Activated CD4-positive, alpha-beta T cell treated with anti-CD3 and anti-CD28 coated beads, Interleukin-2, Interleukin-4, amounts not matched to agents 100 ng/mL and 50 ng/mL, durations not matched to agents 16 hours and 8 hours (primary cell): ENCODE results near the gene CATSPERB.
"Not testable (repeated sequence)": the region's sequence is repeated elsewhere in the genome, so short reads cannot be mapped to it uniquely, and the experiment has no call there.

Source experiments
- DNase-seq: peaks from one replicate; pipeline ENCODE4 v3.0.0-alpha.2; 2020; ENCODE audit warnings: low spot score

The CATSPERB gene, protein sequence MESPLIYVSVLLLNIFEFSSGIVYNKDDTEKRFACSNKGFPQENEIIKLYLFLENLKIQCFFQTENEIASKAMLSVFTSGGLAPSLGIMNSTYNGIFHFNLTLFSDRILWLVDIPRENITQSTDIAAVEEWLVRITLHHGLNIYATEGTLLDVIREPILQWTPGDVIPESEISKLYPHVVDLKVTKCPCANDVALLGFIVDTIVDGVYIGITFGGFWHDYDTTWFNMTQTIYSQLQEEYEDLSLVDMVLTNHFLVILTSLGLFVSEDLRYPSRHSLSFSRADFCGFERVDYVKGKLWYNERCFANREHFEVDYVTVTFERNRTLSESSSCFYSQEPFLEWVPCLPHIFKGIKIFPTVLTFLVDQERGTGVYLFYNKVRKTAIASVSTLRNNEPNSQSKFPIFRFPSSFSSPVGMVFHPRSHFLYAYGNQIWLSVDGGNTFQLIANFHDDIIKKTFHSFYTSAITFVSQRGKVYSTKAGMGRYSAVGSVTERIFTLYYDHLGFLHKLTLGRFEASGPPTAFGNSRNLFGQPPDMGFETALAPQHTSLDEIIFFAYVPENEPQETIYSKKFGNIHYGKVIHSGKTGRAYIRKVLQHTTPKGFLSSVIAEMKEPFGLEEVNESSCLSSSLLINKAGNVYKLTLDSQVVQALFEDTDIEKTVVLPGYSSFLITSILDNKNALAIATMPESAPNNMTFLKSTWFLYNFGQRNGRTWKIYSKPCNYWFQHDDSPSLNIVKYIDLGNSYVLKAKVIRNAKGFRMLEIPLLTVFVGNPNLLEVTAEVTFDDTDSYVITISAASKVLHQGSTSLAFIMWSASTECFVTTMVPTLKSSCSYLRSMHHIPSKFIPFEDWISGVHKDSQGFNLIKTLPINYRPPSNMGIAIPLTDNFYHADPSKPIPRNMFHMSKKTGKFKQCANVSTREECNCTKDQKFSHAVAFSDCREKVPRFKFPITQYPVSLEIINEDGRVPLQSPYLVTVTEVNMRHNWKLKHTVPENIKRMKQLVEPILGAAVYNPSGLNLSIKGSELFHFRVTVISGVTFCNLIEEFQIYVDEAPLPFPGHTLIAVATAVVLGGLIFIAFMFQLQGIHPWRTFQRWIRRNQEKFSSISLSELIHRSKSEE

DNA sequence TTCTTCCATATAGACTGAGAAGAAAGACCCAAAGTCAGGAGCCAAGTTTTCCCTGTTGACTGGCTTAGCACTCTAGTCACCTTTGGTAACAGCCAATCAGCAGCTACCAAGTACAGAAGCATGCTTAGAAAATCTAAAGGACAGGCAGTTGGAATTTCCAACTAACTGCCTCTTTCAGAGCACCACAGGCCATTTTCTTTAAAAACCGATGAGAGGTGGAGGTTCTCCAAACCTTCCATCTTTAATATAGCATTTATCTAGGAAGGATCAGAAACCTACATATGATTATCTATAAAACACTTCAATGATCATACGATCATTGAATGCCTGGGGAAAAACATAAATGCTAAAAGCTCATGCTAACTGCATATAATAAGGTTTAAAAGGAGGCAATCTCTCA, at the start of gene CATSPERB:
TSS of gene CATSPERB (minus strand) at position 101 of the 400 bp plus-strand sequence. CDS start 2,607 bp downstream, outside the sequence.
- DNase-seq, result no peak

DNA sequence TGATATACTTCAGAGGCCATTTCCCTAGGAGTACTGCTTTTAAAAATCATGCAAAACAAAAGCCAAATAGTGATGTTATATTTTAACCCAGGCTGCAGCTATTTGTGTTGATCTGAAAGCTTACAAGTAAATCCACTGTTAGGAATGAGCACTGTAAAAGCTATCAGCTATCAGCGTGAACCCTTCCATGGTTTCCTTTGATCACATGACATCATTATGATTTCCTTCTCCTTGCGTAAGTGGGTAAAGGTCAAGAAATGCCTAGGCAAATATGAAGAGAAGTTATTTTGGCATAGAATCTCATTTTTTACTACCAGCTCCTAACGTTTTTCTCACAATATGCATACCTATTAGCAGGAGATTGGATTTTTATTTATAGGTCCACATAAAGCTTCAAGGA, 48.6 kb upstream of the CATSPERB start:
- DNase-seq, result no peak

DNA sequence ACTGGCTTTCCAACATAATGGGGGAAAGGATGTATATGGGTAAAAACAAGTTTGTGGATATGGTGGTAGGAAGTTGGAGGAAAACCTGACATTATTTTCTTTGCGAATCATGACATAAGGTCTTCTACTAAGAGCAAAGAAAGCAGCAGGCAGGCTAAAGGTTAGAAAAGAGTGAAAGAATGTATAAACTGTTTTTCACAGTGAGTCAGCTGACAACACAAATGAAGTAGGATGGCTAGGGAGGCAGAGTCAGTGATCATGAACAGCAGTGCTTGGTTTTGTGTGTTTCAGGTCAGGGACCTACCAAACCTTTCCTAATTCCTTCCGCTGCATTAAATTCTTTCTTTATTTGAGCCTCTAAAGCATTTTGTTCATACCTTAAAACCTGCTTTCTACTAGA, 46.3 kb upstream of the CATSPERB start:
- no peak for DNase-seq

DNA sequence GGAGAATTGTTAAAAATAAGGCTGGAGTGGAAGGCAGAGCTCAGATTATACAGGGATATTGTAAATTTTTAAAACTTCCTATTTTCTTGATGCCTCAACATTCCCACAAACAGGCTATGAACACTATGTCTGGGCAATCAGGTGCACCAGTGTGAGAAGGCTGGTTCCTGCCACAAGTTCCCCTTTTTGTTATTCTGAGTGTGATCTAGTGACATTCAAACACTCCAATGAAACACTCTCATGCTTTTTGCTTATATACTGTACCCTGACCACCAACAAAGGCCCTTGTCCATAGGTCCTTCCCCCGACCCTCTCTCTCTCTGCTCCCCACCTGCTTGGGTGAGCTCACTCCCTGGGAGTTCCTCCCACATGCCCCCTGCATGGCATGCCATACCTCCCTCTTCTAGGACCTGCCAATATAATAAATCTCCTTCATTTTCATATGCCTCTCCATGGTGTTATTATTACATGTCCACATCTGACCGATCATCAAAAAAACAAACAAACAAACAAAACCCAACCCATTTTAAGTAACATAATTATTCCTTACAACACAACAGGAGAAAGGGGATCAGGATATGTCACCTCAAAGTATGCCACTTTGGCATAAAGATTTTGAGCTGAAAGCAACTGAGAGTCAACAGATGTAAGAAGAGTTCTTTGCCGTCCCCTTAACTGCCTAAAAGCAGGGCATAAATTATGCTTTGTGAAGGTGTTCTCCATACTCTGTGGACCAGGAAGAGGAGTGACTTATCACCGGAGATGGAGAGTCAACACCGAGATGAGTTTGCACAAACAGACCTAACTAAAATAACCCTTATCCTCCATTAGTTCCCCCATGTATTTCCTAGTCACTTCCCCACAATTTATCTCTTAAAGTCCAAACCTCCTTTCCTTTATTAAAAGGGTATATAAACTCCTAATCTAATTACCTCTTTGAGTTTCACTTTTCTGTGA, 42.5 kb upstream of the CATSPERB start:
- DNase-seq, result no peak

DNA sequence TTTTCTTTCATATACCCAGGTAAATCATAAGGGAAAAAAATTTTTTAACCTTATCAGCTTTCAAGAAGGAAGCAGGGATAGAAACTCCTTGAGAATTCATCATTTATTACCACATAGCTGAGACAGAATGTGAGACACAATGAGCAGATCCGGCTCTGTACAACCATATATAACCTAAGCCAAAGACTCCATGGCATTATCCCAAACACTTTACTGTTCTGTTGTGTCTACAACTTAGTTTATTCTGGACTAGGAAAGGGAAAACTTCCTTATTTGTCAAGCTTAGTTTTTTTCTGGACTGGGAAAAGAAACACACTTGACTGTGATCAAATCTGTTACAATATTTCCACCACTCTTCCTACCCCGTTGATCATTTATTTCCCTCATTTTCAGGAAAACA, 38.3 kb upstream of the CATSPERB start:
- DNase-seq, result no peak

DNA sequence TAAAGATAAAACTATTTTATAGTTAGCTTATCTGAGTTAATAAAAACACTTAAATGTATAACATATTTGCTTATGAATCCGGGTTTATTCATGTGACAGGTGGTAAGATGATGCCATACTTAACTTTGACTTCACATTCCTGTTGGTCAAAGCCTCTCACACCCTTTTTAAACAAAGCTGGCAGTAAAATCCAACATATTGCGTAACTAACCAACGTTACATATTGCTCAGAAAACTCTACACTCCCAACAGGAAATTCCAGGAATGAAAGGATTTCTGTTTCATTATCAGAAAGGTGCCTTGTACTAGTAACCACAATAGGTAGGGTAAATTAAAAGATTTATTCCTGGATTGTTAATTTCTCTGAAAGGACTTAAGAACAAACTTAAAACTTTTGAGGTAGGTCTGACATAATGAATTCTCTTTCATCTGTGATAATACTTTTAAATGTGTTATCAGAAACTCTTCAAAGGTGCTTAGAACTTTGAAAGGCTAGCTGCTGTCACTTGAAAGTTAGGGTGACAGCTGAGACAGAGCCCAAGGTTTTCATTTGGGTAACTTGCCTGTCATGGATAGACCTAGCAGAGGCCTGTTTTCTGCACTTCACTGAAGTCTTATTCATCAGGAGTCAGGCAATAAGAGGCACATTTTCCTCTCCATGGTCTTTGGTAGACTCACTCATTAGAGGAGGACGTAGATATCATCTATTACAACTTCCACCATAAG, 23.8 kb upstream of the CATSPERB start:
- DNase-seq, result no peak

DNA sequence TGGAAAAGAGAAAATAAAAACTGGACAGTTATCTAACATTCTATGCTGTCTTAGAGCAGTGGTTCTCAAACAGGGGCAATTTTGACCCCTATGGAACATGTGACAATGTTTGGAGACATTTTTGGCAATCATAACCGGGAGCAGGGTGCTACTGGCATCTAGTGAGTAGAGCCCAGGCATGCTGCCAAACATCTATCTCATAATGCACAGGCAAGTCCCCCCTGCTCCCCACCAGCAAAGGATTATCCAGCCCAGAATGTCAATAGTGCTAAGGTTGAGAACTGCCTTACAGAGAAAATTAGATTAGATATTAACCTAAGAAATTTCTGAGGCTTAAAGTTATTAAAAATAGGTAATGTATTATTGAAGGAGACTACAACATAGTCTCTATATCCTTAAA, 22.9 kb upstream of the CATSPERB start:
- no peak for DNase-seq

DNA sequence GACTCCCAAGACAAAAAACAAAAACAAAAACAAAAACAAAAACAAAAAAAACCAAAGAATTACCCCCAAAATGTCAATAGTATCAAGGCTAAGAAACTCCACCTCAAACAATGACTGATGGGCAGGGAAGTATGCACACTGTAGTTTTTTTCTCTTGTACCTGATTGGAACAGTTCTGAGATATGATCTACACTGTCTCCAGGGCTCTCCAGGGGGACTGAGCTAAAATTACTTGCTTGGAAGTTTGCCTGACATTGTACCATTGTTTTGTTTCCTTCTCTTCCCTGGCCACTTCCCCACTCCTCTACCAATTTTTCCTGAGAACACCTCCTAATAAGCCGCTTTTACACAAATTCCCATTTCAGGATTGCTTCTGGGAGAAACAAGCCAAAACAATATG, 22.3 kb upstream of the CATSPERB start:
- no peak for DNase-seq

DNA sequence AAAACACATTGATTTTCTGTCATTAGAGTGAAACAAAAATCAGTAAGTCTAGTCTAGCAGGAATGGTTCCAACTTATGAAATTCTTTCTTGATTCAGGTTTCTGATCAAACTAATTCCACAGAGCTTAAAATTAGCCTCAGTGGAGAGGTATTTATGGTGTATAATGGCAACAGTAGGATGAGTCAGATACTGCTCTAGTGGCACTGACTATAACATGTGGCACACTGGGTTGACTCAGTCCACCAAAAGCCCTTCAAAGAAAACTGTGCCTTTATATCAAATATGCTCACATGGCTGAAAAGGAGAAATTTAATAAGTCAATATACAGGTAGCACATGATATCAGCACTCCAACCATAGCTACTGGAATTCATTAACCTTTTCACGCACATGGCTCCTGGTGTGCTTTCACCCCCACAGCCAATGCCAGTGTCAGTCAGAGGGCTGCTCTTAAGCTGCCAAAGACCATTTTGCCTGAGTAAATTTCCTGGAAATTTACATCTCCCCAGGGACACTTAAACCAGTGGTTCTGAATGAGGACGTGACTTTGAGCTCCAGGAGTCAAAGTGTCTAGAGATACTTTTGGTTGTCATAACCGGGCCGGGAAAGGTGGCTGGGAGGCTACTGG, 21.7 kb upstream of the CATSPERB start:
- no peak for DNase-seq

DNA sequence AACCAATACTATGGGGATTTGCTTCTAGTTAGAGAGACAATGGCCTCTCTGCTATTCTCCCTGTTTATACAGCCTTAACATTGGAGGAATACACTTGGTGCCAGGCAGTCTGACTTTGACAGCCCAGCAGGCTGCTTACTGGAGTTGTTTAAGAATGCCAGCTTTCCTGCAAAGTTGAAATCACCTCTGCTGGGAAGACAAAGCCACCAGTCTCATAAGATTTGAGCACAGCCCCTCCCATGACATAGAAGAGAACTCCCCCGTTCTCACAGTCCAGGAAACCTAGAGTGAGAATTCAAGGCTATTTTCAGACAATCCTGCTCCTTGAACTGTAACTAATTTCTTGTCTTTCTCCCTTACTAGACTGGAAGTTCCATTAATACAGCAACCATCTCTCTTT, 21.1 kb upstream of the CATSPERB start:
- no peak for DNase-seq

DNA sequence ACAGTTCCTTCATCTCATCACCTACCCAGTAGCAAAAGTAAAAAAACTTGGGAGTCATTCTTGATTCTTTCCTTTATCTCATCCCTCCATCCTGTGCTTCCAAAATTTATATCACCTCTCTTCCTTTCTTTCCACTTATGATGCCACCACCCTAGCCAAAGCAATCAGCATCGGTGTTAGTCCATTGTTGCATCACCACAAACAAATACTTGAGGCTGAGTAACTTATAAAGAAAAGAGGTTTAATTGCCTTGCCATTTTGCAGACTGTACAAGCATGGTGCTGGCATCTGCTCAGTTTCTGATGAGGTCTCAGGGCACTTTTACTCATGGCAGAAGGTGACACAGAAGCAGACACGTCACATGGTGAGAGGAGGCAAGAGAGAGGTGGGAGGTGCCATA, 19.8 kb upstream of the CATSPERB start:
- DNase-seq, result no peak

DNA sequence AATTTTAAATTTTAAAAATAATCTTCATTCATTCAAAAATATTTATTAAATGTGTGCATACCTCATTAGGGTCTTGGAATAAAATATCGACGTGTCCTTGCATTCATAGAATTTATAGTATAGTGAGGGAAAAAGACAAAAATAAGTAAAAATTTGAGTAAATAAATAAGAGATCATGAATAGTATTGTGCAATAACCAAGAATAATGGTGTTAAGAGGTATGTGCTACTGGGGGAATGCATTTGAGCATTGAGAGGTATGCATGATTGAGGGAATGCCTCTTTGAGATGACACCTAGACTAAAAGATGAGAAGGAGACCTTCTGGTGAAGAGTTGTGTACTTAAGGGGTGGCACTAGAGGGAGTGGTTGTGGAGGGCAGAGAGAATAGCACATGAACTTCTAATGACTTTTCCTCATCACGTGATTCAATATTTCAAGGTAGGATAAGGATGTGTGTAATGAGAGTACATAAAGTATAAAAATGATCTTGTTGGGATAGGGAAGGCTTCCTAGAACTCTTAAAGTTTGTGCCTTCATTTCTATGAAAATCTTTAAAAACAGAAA, 18.8 kb upstream of the CATSPERB start:
- DNase-seq, result no peak

DNA sequence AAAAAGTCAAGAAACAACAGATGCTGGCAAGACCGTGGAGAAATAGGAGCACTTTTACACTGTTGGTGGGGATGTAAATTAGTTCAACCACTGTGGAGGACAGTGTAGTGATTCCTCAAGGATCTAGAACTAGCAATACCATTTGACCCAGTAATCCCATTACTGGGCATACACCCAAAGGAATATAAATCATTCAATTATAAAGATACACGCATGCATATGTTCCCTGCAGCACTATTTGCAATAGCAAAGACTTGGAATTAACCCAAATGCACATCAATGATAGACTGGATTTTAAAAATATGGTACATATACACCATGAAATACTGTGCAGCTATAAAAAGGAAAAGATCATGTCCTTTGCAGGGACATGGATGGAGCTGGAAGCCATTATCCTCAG, 18.0 kb upstream of the CATSPERB start:
- no peak for DNase-seq

DNA sequence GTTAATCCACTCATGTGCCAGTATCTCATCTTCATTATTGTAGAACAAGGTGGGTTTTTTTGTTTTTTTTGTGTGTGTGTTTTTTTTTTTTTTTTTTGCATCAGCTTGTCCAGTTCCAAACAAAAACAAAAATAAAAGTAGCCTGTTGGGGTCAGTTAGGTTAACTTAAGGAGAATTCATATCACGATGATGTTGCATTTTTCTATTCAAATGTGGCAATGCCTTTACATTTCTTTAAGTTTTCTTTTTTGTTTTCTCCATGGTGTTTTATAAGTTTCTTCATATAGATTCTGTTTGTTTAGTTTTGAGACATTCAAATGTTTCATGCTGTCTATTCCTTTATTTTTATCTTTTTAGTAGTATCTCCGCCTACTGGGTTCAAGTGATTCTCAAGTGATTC, 16.2 kb upstream of the CATSPERB start:
- no peak for DNase-seq

DNA sequence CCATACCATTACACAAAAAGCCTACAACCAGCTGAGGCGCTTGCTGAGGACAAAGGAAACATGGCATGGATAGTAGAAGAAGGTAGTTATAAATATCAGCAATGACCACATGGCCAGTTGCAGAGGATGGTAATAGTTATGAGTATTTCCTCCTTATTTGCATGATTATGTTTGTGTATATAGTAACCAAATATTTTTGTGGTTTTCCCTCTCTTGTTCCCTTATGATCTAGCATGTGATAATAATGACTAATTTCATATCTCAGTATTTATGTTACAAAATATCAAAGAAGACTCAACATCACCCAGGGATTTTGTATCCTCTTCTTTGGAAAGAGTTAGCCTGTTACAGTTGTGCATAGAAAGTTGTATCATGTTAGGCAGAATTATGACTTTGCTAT, 13.5 kb upstream of the CATSPERB start:
- no peak for DNase-seq

DNA sequence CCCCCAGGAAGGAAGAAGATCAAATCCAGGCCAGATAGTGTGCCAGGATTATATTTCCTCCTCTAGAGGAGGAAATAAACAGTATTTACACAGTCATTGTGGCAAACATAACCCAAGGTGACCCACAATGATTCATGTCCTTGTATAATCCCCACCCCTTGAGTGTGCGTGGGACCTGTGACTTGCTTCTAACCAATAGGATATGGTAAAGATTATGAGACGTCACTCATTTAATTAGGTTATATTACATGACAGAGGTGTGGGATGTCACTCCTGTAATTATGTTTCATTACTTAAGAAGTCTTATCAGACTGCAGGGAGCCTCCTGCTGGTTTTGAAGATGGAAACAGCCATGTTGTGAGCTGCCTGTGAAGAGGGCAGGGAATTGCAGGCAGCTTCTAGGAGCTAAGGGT, 12.2 kb upstream of the CATSPERB start:
- no peak for DNase-seq

DNA sequence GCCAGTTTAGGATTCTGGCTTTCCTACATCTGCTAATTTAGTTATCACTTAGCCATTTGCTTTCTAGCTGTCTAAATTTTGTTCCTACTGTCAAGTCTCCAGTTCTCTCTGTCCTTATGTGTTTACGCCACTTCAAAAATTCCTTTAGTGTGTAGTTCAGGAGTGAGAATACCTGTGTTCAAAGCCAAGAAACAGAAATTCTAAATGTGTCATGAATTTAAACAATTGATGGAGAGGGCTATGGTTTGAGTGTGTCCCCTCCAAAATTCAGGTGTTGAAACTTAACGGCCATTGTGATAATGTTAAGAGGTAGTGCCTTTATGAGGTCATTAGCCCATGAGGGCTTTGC, 11.4 kb upstream of the CATSPERB start:
- no peak for DNase-seq

DNA sequence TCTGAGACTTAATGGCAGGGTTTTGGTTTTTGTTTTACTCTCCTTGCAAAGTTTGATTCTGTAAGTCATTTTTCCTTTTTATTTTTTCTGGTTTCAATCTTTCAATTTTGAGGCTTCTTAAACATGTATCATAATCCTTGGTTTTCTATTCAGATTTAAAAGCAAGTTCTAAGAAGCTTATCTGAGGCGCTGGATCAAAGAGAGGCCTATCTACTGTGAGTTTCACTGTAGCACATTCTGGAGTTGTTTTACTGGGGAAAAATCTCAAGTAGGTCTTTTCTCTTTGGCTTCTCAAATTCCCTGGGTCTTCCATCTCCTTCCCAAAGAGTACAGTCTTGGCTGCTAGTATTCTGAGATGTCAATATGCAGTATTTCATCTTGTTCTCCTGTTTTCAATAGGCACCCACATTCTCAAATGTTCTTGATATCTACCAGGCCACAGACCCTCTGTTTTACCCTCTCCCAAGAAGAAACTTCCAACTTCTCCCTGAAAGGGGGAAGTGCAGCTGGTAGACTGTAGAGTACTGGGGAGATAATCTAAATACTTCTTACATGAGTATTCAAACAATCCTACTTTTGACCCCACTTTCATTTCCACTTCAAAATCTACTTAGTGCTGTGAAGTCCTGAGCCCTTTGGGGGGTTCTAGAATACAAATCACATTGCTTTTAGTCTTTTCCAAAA, 10.9 kb upstream of the CATSPERB start:
- DNase-seq, result no peak

DNA sequence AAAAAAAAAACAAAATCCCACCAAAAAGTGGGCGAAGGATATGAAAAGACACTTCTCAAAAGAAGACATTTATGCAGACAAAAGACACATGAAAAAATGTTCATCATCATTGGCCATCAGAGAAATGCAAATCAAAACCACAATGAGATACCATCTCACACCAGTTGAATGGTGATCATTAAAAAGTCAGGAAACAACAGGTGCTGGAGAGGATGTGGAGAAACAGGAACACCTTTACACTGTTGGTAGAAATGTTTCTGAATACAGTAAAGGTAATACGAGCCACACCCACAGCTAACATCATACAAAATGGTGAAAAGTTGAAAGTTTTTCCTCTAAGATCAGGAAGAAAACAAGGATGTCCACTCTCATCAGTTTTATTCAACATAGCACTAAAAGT, 8.0 kb upstream of the CATSPERB start:
- DNase-seq, result not testable (repeated sequence)

DNA sequence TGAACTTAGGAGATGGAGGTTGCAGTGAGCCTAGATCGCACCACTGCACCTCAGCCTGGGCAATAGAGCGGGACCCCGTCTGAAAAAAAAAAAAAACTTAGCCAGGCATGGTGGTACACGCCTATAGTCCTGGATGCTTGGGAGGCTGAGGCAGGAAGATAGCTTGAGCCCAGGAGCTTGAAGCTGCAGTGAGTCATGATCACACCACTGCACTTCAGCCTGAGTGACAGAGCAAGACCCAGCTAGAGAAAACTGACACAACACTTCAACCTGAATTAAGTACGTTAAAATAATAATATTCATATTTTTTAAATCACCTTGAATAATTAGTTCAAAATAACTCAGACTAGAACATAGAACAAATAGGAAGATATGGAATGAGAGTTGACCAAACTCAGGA, 5.7 kb upstream of the CATSPERB start:
- DNase-seq, result no peak
